ES-I3 (cell line): ENCODE results near the gene ANKRD10.

Source experiments
- H3K36me3 ChIP-seq: 2 replicates; pipeline ENCODE4 v1.6.1; 2013; ENCODE audit warnings: mild to moderate bottlenecking, low read length, control low read depth, moderate library complexity; ENCODE audit not compliant: insufficient read depth
- H3K4me1 ChIP-seq: 2 replicates; pipeline ENCODE4 v1.6.1; 2013; ENCODE audit warnings: mild to moderate bottlenecking, control low read depth, low read length; ENCODE audit not compliant: insufficient read depth
- H3K9ac ChIP-seq: 2 replicates; pipeline ENCODE4 v1.6.1; 2013; ENCODE audit warnings: low read depth, mild to moderate bottlenecking, low read length, moderate library complexity
- H3K9me3 ChIP-seq: 2 replicates; pipeline ENCODE4 v1.6.1; 2013; ENCODE audit warnings: mild to moderate bottlenecking, low read length, moderate library complexity; ENCODE audit not compliant: control insufficient read depth, insufficient read depth

ANKRD10 gene

GRCh38 chr13:110913322-110914080 is 1.4 kb downstream of the ANKRD10 start:
- Histone ChIP-seq H3K36me3 (peaks cover 8% of the 10 kb centered on the region; the same call in 1 of the 2 replicates), H3K9me3 (no peaks in the 10 kb centered on the region), H3K9ac (peak overlapping the region; percentile 90), H3K4me1 (peaks cover 34% of the 10 kb centered on the region)

- Histone ChIP-seq H3K36me3 (peaks cover 8% of the 10 kb centered on the region; the same call in 1 of the 2 replicates), H3K9me3 (no peaks in the 10 kb centered on the region), H3K4me1 (peaks cover 41% of the 10 kb centered on the region), H3K9ac (peak overlapping the region; percentile 90)
These were observed 2.2 kb downstream of the ANKRD10 start for GRCh38 chr13:110912651-110913051.

- Histone ChIP-seq H3K9ac (peak overlapping the region; percentile 90), H3K36me3 (peaks cover 12% of the 10 kb centered on the region; the same call in 1 of the 2 replicates), H3K4me1 (peaks cover 48% of the 10 kb centered on the region), H3K9me3 (no peaks in the 10 kb centered on the region)
These were observed 3.0 kb downstream of the ANKRD10 start for GRCh38 chr13:110911880-110912279.

- Histone ChIP-seq H3K36me3 (peaks cover 22% of the 10 kb centered on the region; the same call in 1 of the 2 replicates), H3K4me1 (peaks cover 54% of the 10 kb centered on the region), H3K9ac (0 out of 2 replicates have a peak overlapping the region, but pooled peaks have one; percentile 8), H3K9me3 (no peaks in the 10 kb centered on the region)
These were observed 4.6 kb downstream of the ANKRD10 start for GRCh38 chr13:110910013-110910890.

GRCh38 chr13:110907951-110908898 is 6.6 kb downstream of the ANKRD10 start:
- H3K36me3 ChIP-seq = peaks cover 27% of the 10 kb centered on the region

GRCh38 chr13:110907301-110907700 is 7.6 kb downstream of the ANKRD10 start:
- Histone ChIP-seq H3K9ac (0 out of 2 replicates have a peak overlapping the region, but pooled peaks have one; percentile 3), H3K4me1 (peaks cover 53% of the 10 kb centered on the region), H3K36me3 (peaks cover 27% of the 10 kb centered on the region), H3K9me3 (no peaks in the 10 kb centered on the region)

More at GRCh38 chr13:110907951-110908898, 6.6 kb downstream of the ANKRD10 start:
- no peaks in the 10 kb centered on the region for H3K9me3 ChIP-seq
- 0 out of 2 replicates have a peak overlapping the region, but pooled peaks have one; percentile 7 for H3K9ac ChIP-seq
- peaks cover 54% of the 10 kb centered on the region for H3K4me1 ChIP-seq

- Histone ChIP-seq H3K4me1 (peaks cover 36% of the 10 kb centered on the region), H3K36me3 (peaks cover 29% of the 10 kb centered on the region), H3K9ac (no peak overlapping the region), H3K9me3 (no peaks in the 10 kb centered on the region)
These were observed 10.1 kb downstream of the ANKRD10 start for GRCh38 chr13:110904748-110905147.

GRCh38 chr13:110902370-110902769 is 12.5 kb downstream of the ANKRD10 start:
- Histone ChIP-seq H3K36me3 (peaks cover 30% of the 10 kb centered on the region), H3K4me1 (peaks cover 16% of the 10 kb centered on the region)

GRCh38 chr13:110897521-110897920 is 17.3 kb downstream of the ANKRD10 start:
- Histone ChIP-seq H3K9me3 (no peaks in the 10 kb centered on the region), H3K4me1 (no peaks in the 10 kb centered on the region), H3K9ac (no peak overlapping the region), H3K36me3 (peaks cover 30% of the 10 kb centered on the region)

More at GRCh38 chr13:110902370-110902769, 12.5 kb downstream of the ANKRD10 start:
- H3K9me3 ChIP-seq = no peaks in the 10 kb centered on the region
- H3K9ac ChIP-seq = no peak overlapping the region

- Histone ChIP-seq H3K9me3 (no peaks in the 10 kb centered on the region), H3K36me3 (peaks cover 30% of the 10 kb centered on the region), H3K4me1 (no peaks in the 10 kb centered on the region), H3K9ac (no peak overlapping the region)
These were observed 17.9 kb downstream of the ANKRD10 start for GRCh38 chr13:110897014-110897413.

- H3K36me3 ChIP-seq = peaks cover 22% of the 10 kb centered on the region
These were observed 20.8 kb downstream of the ANKRD10 start for GRCh38 chr13:110894086-110894485.

GRCh38 chr13:110893571-110893970 is 21.3 kb downstream of the ANKRD10 start:
- H3K4me1 ChIP-seq = no peaks in the 10 kb centered on the region
- H3K9me3 ChIP-seq = no peaks in the 10 kb centered on the region
- H3K9ac ChIP-seq = no peak overlapping the region
- peaks cover 24% of the 10 kb centered on the region for H3K36me3 ChIP-seq

More at GRCh38 chr13:110894086-110894485, 20.8 kb downstream of the ANKRD10 start:
- no peaks in the 10 kb centered on the region for H3K9me3 ChIP-seq
- no peak overlapping the region for H3K9ac ChIP-seq
- no peaks in the 10 kb centered on the region for H3K4me1 ChIP-seq

- Histone ChIP-seq H3K4me1 (peaks cover 26% of the 10 kb centered on the region), H3K9me3 (no peaks in the 10 kb centered on the region), H3K9ac (no peak overlapping the region), H3K36me3 (peaks cover 19% of the 10 kb centered on the region)
These were observed 24.3 kb downstream of the ANKRD10 start for GRCh38 chr13:110890279-110891165.
